Spleen (tissue), 7 donors: ENCODE measurements around the gene RALY.

Source experiments
- CTCF ChIP-seq, 11 experiments: fragments of 200-600 bp in 7 of 11; fragments of 450-650 bp in 4 of 11; sonication (generic) in 4 of 11; IDR thresholded peaks in 8 of 11; conservative IDR thresholded peaks in 3 of 11; 1 replicate in 7 of 11; 2 replicates in 4 of 11; pipeline versions ENCODE4 v1.4.0 to v1.8.0; 2016 to 2021; ENCODE audit warnings: antibody characterized with exemption in 11 of 11, inconsistent platforms in 4 of 11, mild to moderate bottlenecking in 1 of 11
- POLR2A ChIP-seq, 3 donors: fragments of 450-650 bp; IDR thresholded peaks; one replicate each; pipeline ENCODE4 v1.5.1; 2017; ENCODE audit warnings: antibody characterized with exemption in 3 of 3, mild to moderate bottlenecking in 1 of 3
- donor health status: DM: no; HTN: no; CAD: no; lungs with moderate emphysema.
- donor health status: DM: no; HTN: no; CAD: no.
- donor health status: DM: no; HTN: no; CAD: no.

- TF ChIP-seq POLR2A (IDR thresholded peaks at IDR 0.05) (no peak), CTCF (IDR thresholded peaks at IDR 0.05 in 8 of 11, conservative IDR thresholded peaks at IDR 0.05 in 3 of 11) (no peak)
Observed at GRCh38 chr20:34079818-34080217, 86.1 kb downstream of the RALY start.
